Hematopoietic multipotent progenitor cell treated with erythropoietin and hydrocortisone succinate and interleukin-3 and kit ligand, for 6 days (in vitro differentiated cells): Measurements from ENCODE around the gene FHOD3.
A peak's percentile ranks its signal among the peaks of the same experiment; 100 is the strongest.

ENCODE experiments used
- DNase-seq: peaks from one replicate; pipeline ENCODE4 v3.0.0-alpha.2; 2015

Gene FHOD3

GRCh38 chr18:36601316-36601715, 303.8 kb downstream of the FHOD3 start:
- peak; percentile 5 for DNase-seq

GRCh38 chr18:36602071-36602470, 304.6 kb downstream of the FHOD3 start:
- DNase-seq = no peak

GRCh38 chr18:36602620-36603019, 305.1 kb downstream of the FHOD3 start:
- DNase-seq = peak; percentile 19

- DNase-seq = no peak
Observed at GRCh38 chr18:36608107-36608506, 310.6 kb downstream of the FHOD3 start.

GRCh38 chr18:36610258-36610657, 312.7 kb downstream of the FHOD3 start:
- DNase-seq = no peak

- no peak for DNase-seq
Observed at GRCh38 chr18:36610661-36611060, 313.1 kb downstream of the FHOD3 start.

GRCh38 chr18:36613069-36613468, 315.6 kb downstream of the FHOD3 start:
- no peak for DNase-seq

GRCh38 chr18:36613810-36614209, 316.3 kb downstream of the FHOD3 start:
- DNase-seq = no peak

GRCh38 chr18:36620788-36621187, 323.3 kb downstream of the FHOD3 start:
- DNase-seq = no peak

GRCh38 chr18:36622610-36623009, 325.1 kb downstream of the FHOD3 start:
- DNase-seq = no peak

GRCh38 chr18:36623091-36623490, 325.6 kb downstream of the FHOD3 start:
- DNase-seq = no peak

GRCh38 chr18:36623681-36624190, 326.2 kb downstream of the FHOD3 start:
- no peak for DNase-seq

- no peak for DNase-seq
Observed at GRCh38 chr18:36624451-36625167, 327.1 kb downstream of the FHOD3 start.

- no peak for DNase-seq
Observed at GRCh38 chr18:36625386-36625785, 327.9 kb downstream of the FHOD3 start.

- no peak for DNase-seq
Observed at GRCh38 chr18:36627637-36628036, 330.1 kb downstream of the FHOD3 start.

- DNase-seq = no peak
Observed at GRCh38 chr18:36628435-36629137, 331.1 kb downstream of the FHOD3 start.

- DNase-seq = no peak
Observed at GRCh38 chr18:36629138-36629530, 331.6 kb downstream of the FHOD3 start.

GRCh38 chr18:36629836-36630235, 332.3 kb downstream of the FHOD3 start:
- DNase-seq = no peak

- DNase-seq = no peak
Observed at GRCh38 chr18:36630917-36631316, 333.4 kb downstream of the FHOD3 start.

- DNase-seq = no peak
Observed at GRCh38 chr18:36633961-36634412, 336.5 kb downstream of the FHOD3 start.

- DNase-seq = no peak
Observed at GRCh38 chr18:36634573-36635216, 337.2 kb downstream of the FHOD3 start.

GRCh38 chr18:36635414-36636096, 338.0 kb downstream of the FHOD3 start:
- DNase-seq = no peak

GRCh38 chr18:36636237-36636817, 338.8 kb downstream of the FHOD3 start:
- no peak for DNase-seq
